ENCODE data around the gene SLC4A3.

The SLC4A3 gene

GRCh38 chr2:219631904-219632759 lies 4.7 kb downstream of the SLC4A3 start:
- DNase-seq (ENCODE audit: low read depth): no peak

- DNase-seq (ENCODE audit: low read depth): no peak
Measured at GRCh38 chr2:219632760-219633105, 5.3 kb downstream of the SLC4A3 start.

DNA sequence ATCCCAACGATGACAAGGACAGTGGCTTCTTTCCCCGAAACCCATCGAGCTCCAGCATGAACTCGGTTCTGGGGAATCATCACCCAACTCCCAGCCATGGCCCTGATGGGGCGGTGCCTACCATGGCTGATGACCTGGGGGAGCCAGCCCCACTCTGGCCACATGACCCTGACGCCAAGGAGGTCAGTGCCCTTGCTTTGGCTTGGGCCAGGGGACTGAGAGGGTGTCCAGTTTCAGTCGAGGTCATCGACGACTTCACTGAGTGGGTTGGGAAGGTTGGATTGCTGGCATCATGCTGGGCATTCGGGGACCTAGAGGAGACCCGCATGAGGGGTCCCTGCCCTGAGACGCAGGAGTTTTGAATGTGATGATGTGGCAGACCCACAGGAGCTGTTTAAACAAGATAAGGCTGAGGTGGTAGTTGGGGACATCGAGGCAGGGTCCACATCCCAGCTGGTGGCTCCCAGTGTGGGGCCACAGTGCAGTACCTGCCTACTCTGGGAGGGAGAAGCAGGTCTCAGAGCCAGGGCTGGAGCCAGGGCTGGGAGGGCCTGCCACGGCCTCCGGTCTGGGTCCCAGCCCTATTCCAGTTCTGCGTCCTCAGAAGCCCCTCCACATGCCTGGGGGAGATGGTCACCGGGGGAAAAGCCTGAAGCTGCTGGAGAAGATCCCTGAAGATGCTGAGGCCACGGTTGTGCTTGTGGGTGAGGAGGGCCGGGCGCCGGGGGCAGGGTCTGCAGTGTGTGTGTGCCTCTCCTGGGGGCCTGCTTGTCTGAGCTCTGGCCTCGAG lies 6.0 kb downstream of the SLC4A3 start:
- DNase-seq (ENCODE audit: low read depth): no peak

DNA sequence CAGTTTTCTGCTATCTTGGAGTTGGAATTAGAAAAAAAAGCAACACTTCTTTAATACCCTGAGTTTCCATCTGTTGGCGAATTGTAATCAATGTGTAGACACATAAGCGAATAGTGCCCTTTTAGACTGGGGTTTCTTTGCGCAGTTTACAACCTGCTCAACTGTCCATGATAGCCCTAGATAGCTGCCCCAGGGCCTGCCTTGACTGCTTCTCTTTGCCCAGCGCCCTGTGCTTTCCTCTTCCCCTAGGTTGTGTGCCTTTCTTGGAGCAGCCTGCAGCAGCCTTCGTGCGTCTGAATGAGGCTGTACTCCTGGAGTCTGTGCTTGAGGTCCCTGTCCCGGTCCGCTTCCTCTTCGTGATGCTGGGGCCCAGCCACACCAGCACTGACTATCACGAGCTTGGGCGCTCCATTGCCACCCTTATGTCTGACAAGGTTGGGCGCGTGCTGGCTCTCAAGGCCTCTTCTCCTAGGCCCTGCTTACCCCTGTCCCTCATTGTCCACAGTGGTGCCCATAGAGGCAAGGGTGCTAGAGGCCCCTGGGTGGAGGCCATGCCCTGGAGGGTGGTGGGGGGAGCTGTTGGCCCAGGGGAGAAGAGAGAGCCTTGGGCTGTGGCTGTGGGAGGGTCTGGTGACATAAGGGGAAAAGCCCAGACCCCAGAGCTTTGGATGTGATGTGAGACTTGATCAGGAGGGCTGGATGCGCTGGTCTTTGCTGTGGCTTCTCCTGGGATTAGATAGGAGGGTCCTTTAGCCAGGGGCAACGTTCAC lies 6.9 kb downstream of the SLC4A3 start:
- no peak for DNase-seq (ENCODE audit: low read depth)

DNA sequence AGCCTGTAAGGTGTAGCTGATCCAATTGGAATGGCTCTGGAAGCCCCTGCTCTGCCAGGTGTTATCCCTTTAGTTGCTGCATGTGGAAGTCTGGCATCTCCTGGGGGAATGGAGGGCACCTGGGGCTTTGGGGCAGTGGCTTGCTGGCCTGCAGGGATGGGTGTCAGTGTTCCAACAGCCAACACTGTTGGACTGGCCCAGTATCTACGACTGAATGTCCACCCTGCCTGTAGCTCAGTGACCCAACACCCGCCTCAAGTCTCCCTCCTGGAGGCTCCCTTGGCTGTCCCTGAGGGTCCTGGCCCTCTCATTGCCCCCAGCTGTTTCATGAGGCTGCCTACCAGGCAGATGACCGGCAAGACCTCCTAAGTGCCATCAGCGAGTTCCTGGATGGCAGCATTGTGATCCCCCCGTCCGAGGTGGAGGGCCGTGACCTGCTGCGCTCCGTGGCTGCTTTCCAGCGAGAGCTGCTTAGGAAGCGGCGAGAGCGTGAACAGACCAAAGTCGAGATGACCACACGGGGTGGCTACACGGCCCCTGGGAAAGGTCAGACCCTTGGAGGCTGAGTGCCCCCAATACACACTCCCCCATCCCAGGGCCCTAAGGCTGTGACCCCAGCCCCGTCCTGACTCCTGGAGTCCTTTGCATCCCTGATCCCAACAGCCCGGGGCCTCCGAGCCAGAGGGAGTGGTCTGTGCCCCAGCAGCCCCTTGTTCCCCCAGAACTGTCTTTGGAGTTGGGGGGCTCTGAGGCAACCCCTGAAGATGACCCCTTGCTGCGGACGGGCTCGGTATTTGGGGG lies 7.7 kb downstream of the SLC4A3 start:
- no peak for DNase-seq (ENCODE audit: low read depth)

DNA sequence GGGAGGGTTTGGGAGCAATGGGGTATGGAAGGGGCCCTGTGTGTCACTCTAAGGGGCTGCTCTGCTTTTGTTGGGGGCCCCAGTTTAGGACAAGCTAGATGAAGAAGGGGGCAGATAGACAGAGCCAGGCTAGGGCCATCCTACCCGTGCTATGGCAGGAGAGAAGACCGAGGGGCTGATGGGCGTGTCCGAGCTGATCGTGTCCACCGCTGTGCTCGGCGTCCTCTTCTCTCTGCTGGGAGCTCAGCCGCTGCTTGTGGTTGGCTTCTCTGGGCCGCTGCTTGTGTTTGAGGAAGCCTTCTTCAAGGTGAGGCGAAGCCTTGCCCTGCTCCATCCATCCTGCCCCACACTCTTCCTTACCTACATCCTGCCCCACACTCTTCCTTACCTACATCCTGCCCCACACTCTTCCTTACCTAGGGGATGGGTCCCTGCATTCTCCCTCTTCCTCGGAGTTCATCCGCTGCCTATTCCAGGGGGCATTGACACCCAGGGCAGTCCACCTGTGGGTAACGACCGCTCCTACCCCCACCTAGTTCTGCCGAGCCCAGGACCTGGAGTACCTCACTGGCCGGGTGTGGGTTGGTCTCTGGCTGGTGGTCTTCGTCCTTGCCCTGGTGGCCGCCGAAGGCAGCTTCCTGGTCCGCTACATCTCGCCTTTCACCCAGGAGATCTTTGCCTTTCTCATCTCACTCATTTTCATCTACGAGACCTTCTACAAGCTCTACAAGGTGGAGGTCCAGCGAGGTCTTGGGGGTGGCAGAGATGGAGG lies 8.9 kb downstream of the SLC4A3 start:
- DNase-seq (ENCODE audit: low read depth): no peak

- no peak for DNase-seq (ENCODE audit: low read depth)
Measured at GRCh38 chr2:219636941-219637841, 9.8 kb downstream of the SLC4A3 start.

GRCh38 chr2:219637842-219638185 lies 10.4 kb downstream of the SLC4A3 start:
- DNase-seq (ENCODE audit: low read depth): no peak

- DNase-seq (ENCODE audit: low read depth): no peak
Measured at GRCh38 chr2:219638217-219638947, 11.0 kb downstream of the SLC4A3 start.

GRCh38 chr2:219638948-219639755 lies 11.7 kb downstream of the SLC4A3 start:
- DNase-seq (ENCODE audit: low read depth): no peak

GRCh38 chr2:219641390-219642068 lies 14.1 kb downstream of the SLC4A3 start:
- no peak for DNase-seq (ENCODE audit: low read depth)

- DNase-seq (ENCODE audit: low read depth): no peak
Measured at GRCh38 chr2:219642069-219642454, 14.6 kb downstream of the SLC4A3 start.

DNA sequence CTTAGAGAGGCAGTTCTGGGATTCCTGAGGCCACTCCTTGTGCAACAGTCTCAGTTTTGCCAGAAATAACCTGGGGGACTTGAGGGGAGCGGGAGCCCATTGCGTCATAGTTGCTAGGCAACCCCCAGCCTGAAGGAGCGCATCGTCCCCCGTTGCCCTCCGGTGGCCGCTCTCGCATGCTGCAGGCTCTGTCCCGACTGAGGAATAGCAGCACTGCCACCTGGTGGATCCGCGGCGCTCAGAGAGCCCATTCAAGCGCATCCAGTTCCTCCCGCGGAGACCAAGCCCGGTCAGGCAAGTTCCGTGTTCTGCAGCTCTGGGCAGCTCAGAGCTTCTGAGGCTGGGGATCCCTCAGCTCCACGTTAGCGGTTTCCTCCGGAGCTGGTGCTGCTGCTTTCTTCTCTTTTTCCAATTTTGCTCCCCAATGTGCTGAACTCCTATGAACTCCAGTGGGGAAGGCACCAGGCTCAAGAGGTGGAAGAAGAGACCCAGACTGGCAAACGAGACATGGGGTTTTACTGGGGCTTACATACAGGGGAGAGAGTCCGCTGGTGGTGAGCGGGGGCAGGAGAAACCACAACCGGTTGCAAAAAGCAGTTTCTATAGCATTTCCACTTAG lies 15.1 kb downstream of the SLC4A3 start:
- DNase-seq (ENCODE audit: low read depth): peak; percentile 89

GRCh38 chr2:219643084-219643473 lies 15.6 kb downstream of the SLC4A3 start:
- no peak for DNase-seq (ENCODE audit: low read depth)

DNA sequence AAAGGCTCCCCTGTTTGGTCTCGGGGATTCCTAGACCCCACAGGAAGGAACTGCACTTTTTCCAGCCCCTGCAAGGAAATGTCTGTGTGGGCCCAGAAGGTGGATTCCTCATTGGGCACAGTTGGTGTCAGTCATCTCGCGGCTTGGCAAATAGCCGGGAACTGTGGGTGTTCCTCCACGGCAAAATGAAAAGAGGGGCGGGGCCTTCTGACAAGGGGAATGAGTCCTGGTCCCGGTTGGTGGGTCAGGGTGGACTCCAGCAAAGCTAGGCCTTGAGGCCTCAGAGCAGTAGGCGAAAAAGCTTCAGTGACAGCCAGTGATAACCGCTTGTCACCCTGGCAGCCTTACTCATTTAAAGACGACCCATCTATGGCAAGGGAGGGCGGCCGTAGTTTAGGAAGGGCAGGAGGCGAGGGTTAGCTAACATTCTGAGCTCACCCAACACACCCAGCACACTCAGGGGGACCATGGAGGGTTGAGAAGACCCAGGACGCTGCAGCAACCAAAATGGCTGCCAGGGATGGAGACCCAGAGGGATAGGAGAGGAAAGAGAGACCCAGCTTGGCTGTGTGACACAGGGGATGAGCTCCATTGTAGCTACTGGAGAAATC lies 16.5 kb downstream of the SLC4A3 start:
- DNase-seq (ENCODE audit: low read depth): no peak

GRCh38 chr2:219644801-219645480 lies 17.5 kb downstream of the SLC4A3 start:
- no peak for DNase-seq (ENCODE audit: low read depth)
